Activated T-helper 17 cell treated with anti-CD3 and anti-CD28 coated beads, Interleukin-2, amount 50 U/mL, for 72 hours (primary cell): ENCODE measurements around the gene ALK. TPM values are rescaled to one million over a fixed set of nuclear protein-coding genes. Genes with fewer than 3 reads are reported as not detected.
"Not testable (repeated sequence)": the region's sequence is repeated elsewhere in the genome, so short reads cannot be mapped to it uniquely, and the experiment has no call there.

Experiments
- ATAC-seq: fragments of 150-1000 bp; cut with Tn5 transposase; replicated peaks from 2 replicates; pipeline ENCODE4 v1.10.0; 2021; ENCODE audit warnings: mild to moderate bottlenecking, moderate library complexity
- H3K27ac Mint-ChIP-seq: one replicate; pipeline ENCODE4 v1.8.0; 2022; ENCODE audit warnings: mixed read lengths
- H3K27me3 Mint-ChIP-seq: one replicate; pipeline ENCODE4 v1.8.0; 2022; ENCODE audit warnings: mixed read lengths
- H3K36me3 Mint-ChIP-seq: one replicate; pipeline ENCODE4 v1.8.0; 2022; ENCODE audit warnings: low read depth, mild to moderate bottlenecking, mixed read lengths
- H3K4me1 Mint-ChIP-seq: one replicate; pipeline ENCODE4 v1.8.0; 2022; ENCODE audit warnings: mixed read lengths
- H3K4me3 Mint-ChIP-seq: one replicate; pipeline ENCODE4 v1.8.0; 2022; ENCODE audit warnings: mild to moderate bottlenecking, mixed read lengths
- H3K9me3 Mint-ChIP-seq: one replicate; pipeline ENCODE4 v1.8.0; 2022; ENCODE audit warnings: mixed read lengths
- total RNA-seq, 2 donors: library from RNA; stranded (reverse); gene quantifications; one replicate each; pipeline ENCODE4 v1.2.3, GENCODE V29; 2022

ALK gene
- total RNA-seq, 2 donors from 2014 or later: not detected

GRCh38 chr2:29839306-29839705, 82.1 kb downstream of the ALK start:
- no peaks in the 10 kb centered on the region for H3K4me1 Mint-ChIP-seq

GRCh38 chr2:29837925-29838324, 83.5 kb downstream of the ALK start:
- peaks cover 22% of the 10 kb centered on the region for H3K9me3 Mint-ChIP-seq
- H3K36me3 Mint-ChIP-seq: no peaks in the 10 kb centered on the region
- H3K27me3 Mint-ChIP-seq: peaks cover 41% of the 10 kb centered on the region
- no peaks in the 10 kb centered on the region for H3K4me1 Mint-ChIP-seq
- ATAC-seq: no peak
- H3K27ac Mint-ChIP-seq: no peak overlapping the region
- no peak overlapping the region for H3K4me3 Mint-ChIP-seq

More at GRCh38 chr2:29839306-29839705, 82.1 kb downstream of the ALK start:
- Mint-ChIP-seq H3K27me3 (peaks cover 42% of the 10 kb centered on the region), H3K36me3 (no peaks in the 10 kb centered on the region), H3K27ac (no peak overlapping the region), H3K9me3 (peaks cover 22% of the 10 kb centered on the region), H3K4me3 (no peak overlapping the region)
- no peak for ATAC-seq

DNA sequence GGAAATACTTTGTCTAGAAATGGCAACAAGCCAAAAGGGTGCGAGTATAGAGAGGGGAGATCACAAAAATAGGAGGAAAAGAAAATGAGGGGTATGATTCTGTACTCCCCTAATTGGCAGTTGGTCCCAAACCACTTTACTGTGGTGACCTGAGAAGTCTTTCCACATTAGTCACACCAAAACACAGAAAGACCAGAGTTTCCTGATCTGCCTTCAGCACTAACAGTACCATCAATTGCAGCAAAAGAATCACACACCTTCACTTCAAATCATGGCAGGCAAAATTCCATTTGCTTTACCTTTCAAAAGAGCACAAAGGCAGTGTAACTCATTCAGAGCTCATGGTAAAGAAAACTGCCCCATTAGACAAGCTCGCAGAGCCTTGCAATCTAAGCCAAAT, 86.8 kb downstream of the ALK start:
- H3K27me3 Mint-ChIP-seq: peaks cover 18% of the 10 kb centered on the region
- no peak overlapping the region for H3K27ac Mint-ChIP-seq
- no peak for ATAC-seq
- H3K36me3 Mint-ChIP-seq: no peaks in the 10 kb centered on the region
- peaks cover 22% of the 10 kb centered on the region for H3K9me3 Mint-ChIP-seq
- H3K4me1 Mint-ChIP-seq: no peaks in the 10 kb centered on the region
- no peak overlapping the region for H3K4me3 Mint-ChIP-seq

- Mint-ChIP-seq H3K9me3 (peaks cover 22% of the 10 kb centered on the region), H3K36me3 (no peaks in the 10 kb centered on the region)
- ATAC-seq: no peak
These were observed 87.3 kb downstream of the ALK start for GRCh38 chr2:29834036-29834540.

GRCh38 chr2:29831560-29831959, 89.8 kb downstream of the ALK start:
- no peak overlapping the region for H3K27ac Mint-ChIP-seq
- H3K9me3 Mint-ChIP-seq: peaks cover 8% of the 10 kb centered on the region
- H3K27me3 Mint-ChIP-seq: peaks cover 19% of the 10 kb centered on the region
- no peak overlapping the region for H3K4me3 Mint-ChIP-seq
- ATAC-seq: no peak
- H3K4me1 Mint-ChIP-seq: no peaks in the 10 kb centered on the region
- H3K36me3 Mint-ChIP-seq: no peaks in the 10 kb centered on the region

More at GRCh38 chr2:29834036-29834540, 87.3 kb downstream of the ALK start:
- Mint-ChIP-seq H3K4me3 (no peak overlapping the region), H3K27ac (no peak overlapping the region), H3K4me1 (no peaks in the 10 kb centered on the region), H3K27me3 (peaks cover 16% of the 10 kb centered on the region)

- no peak for ATAC-seq
- H3K9me3 Mint-ChIP-seq: no peaks in the 10 kb centered on the region
- peaks cover 27% of the 10 kb centered on the region for H3K27me3 Mint-ChIP-seq
- no peak overlapping the region for H3K27ac Mint-ChIP-seq
- no peaks in the 10 kb centered on the region for H3K4me1 Mint-ChIP-seq
- H3K36me3 Mint-ChIP-seq: no peaks in the 10 kb centered on the region
- H3K4me3 Mint-ChIP-seq: no peak overlapping the region
These were observed 91.5 kb downstream of the ALK start for GRCh38 chr2:29829841-29830240.

DNA sequence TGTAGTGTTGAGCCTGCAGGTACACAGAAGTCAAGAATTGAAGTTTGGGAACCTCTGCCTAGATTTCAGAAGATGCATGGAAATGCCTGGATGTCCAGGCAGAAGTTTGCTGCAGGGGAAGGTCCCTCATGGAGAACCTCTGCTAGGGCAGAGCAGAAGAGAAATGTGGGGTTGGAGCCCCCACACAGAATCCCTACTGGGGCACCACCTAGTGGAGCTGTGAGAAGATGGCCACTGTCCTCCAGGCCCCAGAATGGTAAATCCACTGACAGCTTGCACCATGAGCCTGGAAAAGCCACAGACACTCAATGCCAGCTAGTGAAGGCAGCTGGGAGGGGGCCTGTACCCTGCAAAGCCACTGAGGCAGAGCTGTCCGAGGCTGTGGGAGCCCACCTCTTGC, 97.2 kb downstream of the ALK start:
- not testable (repeated sequence) for H3K27ac Mint-ChIP-seq, H3K36me3 Mint-ChIP-seq, H3K9me3 Mint-ChIP-seq, ATAC-seq, H3K4me3 Mint-ChIP-seq, H3K4me1 Mint-ChIP-seq
- peaks cover 16% of the 10 kb centered on the region for H3K27me3 Mint-ChIP-seq

GRCh38 chr2:29821591-29821990, 99.8 kb downstream of the ALK start:
- ATAC-seq: no peak
- Mint-ChIP-seq H3K9me3 (no peaks in the 10 kb centered on the region), H3K27me3 (peaks cover 12% of the 10 kb centered on the region), H3K27ac (no peak overlapping the region), H3K4me1 (no peaks in the 10 kb centered on the region), H3K4me3 (no peak overlapping the region), H3K36me3 (no peaks in the 10 kb centered on the region)

DNA sequence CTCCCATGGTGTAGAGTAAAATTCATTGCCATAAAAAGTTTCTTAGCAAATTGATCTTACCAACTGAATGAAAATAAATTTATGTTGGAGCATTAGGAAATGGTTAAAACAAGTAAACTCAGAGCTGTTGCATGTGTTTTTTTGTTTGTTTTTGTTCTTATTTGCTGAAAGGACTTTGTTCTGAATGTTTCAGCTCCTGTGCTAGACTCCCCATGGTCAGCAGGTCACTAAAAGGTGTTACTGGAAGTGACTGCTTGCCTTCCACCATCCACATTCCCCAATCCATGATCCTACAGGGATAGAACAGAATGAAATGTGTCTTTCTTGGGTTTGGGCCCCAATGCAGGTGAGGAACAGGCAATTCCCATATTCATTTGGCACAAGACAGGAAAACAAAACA, 101.8 kb downstream of the ALK start:
- no peak for ATAC-seq
- Mint-ChIP-seq H3K27me3 (peaks cover 2% of the 10 kb centered on the region), H3K9me3 (no peaks in the 10 kb centered on the region), H3K4me3 (no peak overlapping the region), H3K36me3 (no peaks in the 10 kb centered on the region), H3K27ac (no peak overlapping the region), H3K4me1 (no peaks in the 10 kb centered on the region)

- Mint-ChIP-seq H3K4me1 (no peaks in the 10 kb centered on the region), H3K9me3 (no peaks in the 10 kb centered on the region), H3K36me3 (no peaks in the 10 kb centered on the region), H3K27ac (no peak overlapping the region), H3K27me3 (no peaks in the 10 kb centered on the region), H3K4me3 (no peak overlapping the region)
- no peak for ATAC-seq
These were observed 103.3 kb downstream of the ALK start for GRCh38 chr2:29817801-29818680.

GRCh38 chr2:29817299-29817698, 104.1 kb downstream of the ALK start:
- no peaks in the 10 kb centered on the region for H3K27me3 Mint-ChIP-seq
- H3K4me1 Mint-ChIP-seq: no peaks in the 10 kb centered on the region
- no peak overlapping the region for H3K4me3 Mint-ChIP-seq
- ATAC-seq: no peak
- no peaks in the 10 kb centered on the region for H3K36me3 Mint-ChIP-seq
- no peaks in the 10 kb centered on the region for H3K9me3 Mint-ChIP-seq
- no peak overlapping the region for H3K27ac Mint-ChIP-seq

- no peak overlapping the region for H3K27ac Mint-ChIP-seq
- no peaks in the 10 kb centered on the region for H3K36me3 Mint-ChIP-seq
- H3K4me3 Mint-ChIP-seq: no peak overlapping the region
- no peaks in the 10 kb centered on the region for H3K9me3 Mint-ChIP-seq
- H3K27me3 Mint-ChIP-seq: peaks cover 2% of the 10 kb centered on the region
- no peak for ATAC-seq
- H3K4me1 Mint-ChIP-seq: no peaks in the 10 kb centered on the region
These were observed 104.7 kb downstream of the ALK start for GRCh38 chr2:29816651-29817050.

GRCh38 chr2:29811378-29811777, 110.0 kb downstream of the ALK start:
- H3K27me3 Mint-ChIP-seq: peaks cover 20% of the 10 kb centered on the region
- no peak overlapping the region for H3K4me3 Mint-ChIP-seq
- ATAC-seq: no peak
- no peaks in the 10 kb centered on the region for H3K9me3 Mint-ChIP-seq
- no peaks in the 10 kb centered on the region for H3K36me3 Mint-ChIP-seq
- no peaks in the 10 kb centered on the region for H3K4me1 Mint-ChIP-seq
- H3K27ac Mint-ChIP-seq: no peak overlapping the region

- Mint-ChIP-seq H3K36me3 (no peaks in the 10 kb centered on the region), H3K27ac (no peak overlapping the region), H3K9me3 (no peaks in the 10 kb centered on the region), H3K4me1 (no peaks in the 10 kb centered on the region), H3K4me3 (no peak overlapping the region), H3K27me3 (peaks cover 20% of the 10 kb centered on the region)
- ATAC-seq: no peak
These were observed 110.4 kb downstream of the ALK start for GRCh38 chr2:29810956-29811355.

GRCh38 chr2:29808321-29808720, 113.1 kb downstream of the ALK start:
- H3K9me3 Mint-ChIP-seq: peaks cover 5% of the 10 kb centered on the region
- H3K4me1 Mint-ChIP-seq: no peaks in the 10 kb centered on the region
- ATAC-seq: no peak
- no peak overlapping the region for H3K4me3 Mint-ChIP-seq
- no peak overlapping the region for H3K27ac Mint-ChIP-seq
- H3K36me3 Mint-ChIP-seq: no peaks in the 10 kb centered on the region
- peaks cover 35% of the 10 kb centered on the region for H3K27me3 Mint-ChIP-seq
